ENCODE data around the gene IGHMBP2. TPM values are rescaled to one million over a fixed set of nuclear protein-coding genes. Genes with fewer than 3 reads are reported as not detected.
"Not testable (repeated sequence)": the region's sequence is repeated elsewhere in the genome, so short reads cannot be mapped to it uniquely, and the experiment has no call there.

IGHMBP2 gene
- total RNA-seq, 2 experiments from 2014 or later, result 27.3 to 27.7 TPM

DNA sequence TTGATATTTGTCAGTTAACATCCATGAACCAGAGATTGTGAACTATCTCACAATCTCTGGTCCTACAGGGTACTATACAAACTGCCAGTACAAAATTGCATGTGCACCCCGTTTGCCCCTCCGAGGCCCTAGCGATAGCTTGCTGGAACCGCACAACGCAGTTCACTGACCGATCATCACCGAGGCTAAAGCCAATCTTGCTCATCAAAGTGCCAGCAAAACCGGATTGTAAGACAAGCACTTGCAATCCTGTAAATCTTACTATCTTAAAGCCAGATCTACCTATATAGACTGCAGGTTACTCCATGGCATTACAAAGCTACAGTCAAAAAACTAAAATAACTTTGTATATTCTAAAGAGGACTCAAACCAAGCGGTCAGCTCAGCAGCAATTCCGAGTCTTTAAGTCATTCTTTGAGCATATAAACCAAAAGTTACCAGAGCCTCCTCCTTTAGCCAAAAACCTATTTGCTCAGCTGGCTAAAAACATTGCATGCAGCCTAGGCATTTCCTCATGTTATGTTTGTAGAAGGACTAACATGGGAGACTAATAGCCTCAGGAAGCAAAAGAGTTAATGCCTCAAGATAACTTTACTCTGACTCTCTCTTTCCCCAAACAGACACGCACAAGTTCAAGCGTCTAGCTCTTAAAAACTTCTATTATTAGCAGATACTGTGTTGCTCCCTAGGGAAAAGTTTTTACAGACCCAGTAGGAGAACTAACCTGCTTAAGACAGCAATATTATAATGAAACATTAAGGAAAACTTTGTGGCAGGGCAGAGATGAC, 31.3 kb upstream of the IGHMBP2 start:
- CTCF ChIA-PET, result interaction anchor here (0.6 kb wide), 1 partner anchor 53 kb away, joined by 3 read pairs; no protein-coding TSS in a partner anchor
- Mint-ChIP-seq H3K36me3 (no peaks in the 10 kb centered on the region), H3K9me3 (ENCODE audit: low read depth) (no peaks in the 10 kb centered on the region), H3K4me3 (no peak overlapping the region), H3K4me1 (peaks cover 17% of the 10 kb centered on the region), H3K27ac (no peak overlapping the region), H3K27me3 (peaks cover 43% of the 10 kb centered on the region)
- DNase-seq (no peak), ATAC-seq (no peak)

DNA sequence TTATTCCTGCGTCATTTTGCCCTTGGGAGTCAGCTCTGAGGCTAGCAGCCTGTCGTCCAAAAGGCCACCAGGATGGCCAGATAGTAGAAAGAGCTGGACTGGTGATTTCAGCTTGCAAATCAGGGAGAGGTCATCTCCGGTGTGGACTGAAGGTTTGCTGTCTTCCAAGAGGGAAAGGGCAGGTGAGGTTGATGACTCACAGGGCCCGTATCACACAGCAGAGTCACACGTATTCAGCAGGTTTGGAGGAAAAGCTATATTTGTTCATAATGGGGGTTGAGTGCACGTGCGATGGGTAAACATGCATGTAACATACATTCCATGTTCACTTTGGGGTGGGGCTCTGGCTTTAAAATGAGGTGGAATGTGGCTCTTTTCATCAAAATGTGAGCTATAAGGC, 25.7 kb upstream of the IGHMBP2 start:
- no peak overlapping the region for H3K27ac Mint-ChIP-seq
- ATAC-seq (no peak), DNase-seq (no peak)
- no peaks in the 10 kb centered on the region for H3K9me3 Mint-ChIP-seq (ENCODE audit: low read depth)
- peaks cover 3% of the 10 kb centered on the region for H3K4me1 Mint-ChIP-seq
- H3K27me3 Mint-ChIP-seq, result peaks cover 3% of the 10 kb centered on the region
- H3K4me3 Mint-ChIP-seq, result no peak overlapping the region
- CTCF ChIA-PET, result no interaction called here
- no peaks in the 10 kb centered on the region for H3K36me3 Mint-ChIP-seq

DNA sequence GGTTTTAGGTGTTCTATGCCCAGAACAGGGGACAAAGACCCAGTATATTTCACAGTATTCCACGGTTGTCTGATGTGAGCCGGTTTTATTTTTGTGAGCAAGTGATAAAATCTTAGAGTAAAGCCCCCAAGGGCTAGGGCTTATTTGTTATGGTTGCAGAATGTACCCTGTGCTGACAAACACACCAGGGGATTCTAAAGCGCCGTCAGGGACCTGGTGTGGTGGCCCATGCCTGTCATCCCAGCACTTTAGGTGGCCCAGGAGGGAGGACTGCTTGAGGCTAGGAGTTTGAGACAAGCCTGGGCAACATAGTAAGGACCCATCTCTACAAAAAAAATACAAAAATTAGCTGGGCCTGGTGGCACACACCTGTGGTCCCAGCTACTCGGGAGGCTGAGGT, 22.8 kb upstream of the IGHMBP2 start:
- H3K4me1 Mint-ChIP-seq, result no peaks in the 10 kb centered on the region
- no peak for DNase-seq
- H3K27ac Mint-ChIP-seq, result no peak overlapping the region
- CTCF ChIA-PET, result no interaction called here
- ATAC-seq, result no peak
- H3K27me3 Mint-ChIP-seq, result no peaks in the 10 kb centered on the region
- no peaks in the 10 kb centered on the region for H3K9me3 Mint-ChIP-seq (ENCODE audit: low read depth)
- H3K36me3 Mint-ChIP-seq, result no peaks in the 10 kb centered on the region
- no peak overlapping the region for H3K4me3 Mint-ChIP-seq

DNA sequence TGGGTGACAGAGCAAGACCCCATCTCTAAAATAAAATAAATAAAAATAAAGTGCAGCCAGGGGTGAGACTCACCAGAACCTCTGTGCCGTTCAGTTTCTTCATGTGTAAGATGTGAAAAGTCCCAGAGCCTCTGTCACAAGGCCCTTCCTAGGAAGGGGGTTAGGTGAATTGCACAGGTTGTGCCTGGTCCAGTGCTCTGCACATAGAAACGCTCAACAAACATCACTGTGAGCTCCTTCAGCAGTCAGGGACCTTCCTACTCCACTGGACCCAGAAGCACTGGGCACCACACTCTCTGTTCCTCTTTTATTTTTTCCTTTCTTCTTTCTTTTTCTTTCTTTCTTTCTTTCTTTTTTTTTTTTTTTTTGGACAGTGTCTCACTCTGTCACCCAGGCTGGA, 22.4 kb upstream of the IGHMBP2 start:
- Mint-ChIP-seq H3K27ac (no peak overlapping the region), H3K9me3 (ENCODE audit: low read depth) (no peaks in the 10 kb centered on the region), H3K27me3 (no peaks in the 10 kb centered on the region), H3K4me1 (no peaks in the 10 kb centered on the region), H3K36me3 (no peaks in the 10 kb centered on the region), H3K4me3 (no peak overlapping the region)
- ATAC-seq, result no peak
- no peak for DNase-seq
- CTCF ChIA-PET, result no interaction called here

DNA sequence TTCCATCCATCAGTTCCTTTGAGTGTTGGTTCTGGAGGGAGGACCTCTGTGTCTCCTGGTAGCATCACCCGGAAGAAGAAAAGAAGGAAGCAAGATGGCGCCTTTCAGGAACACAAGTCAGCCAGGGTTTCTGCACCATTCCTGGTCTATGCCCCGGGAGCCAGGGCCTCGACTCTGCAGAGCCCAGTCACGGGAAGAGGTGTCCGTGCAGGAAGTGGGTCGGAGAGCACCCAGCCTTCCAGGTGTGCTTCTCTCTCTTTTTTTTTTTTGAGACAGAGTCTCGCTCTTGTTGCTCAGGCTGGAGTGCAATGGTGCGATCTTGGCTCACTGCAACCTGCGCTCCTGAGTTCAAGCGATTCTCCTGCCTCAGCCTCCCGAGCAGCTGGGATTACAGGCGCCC, 21.3 kb upstream of the IGHMBP2 start:
- H3K27ac Mint-ChIP-seq, result no peak overlapping the region
- CTCF ChIA-PET, result no interaction called here
- H3K9me3 Mint-ChIP-seq (ENCODE audit: low read depth), result no peaks in the 10 kb centered on the region
- no peaks in the 10 kb centered on the region for H3K27me3 Mint-ChIP-seq
- ATAC-seq, result no peak
- H3K4me1 Mint-ChIP-seq, result no peaks in the 10 kb centered on the region
- H3K36me3 Mint-ChIP-seq, result no peaks in the 10 kb centered on the region
- no peak for DNase-seq
- H3K4me3 Mint-ChIP-seq, result no peak overlapping the region

DNA sequence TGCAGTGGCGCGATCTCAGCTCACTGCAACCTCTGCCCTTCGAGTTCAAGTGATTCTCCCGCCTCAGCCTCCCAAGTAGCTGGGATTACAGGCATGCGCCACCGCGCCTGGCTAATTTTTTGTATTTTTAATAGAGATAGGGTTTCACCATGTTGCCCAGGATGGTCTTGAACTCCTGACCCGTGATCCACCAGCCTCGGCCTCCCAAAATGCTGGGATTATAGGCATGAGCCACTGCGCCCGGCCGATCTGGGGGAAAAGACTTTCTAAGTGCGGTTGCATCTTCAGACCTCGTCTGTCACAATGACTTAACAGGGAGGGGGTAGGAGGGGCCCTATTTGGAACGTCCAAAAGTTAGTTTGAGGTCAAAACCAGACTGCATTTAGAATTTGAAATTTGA, 18.9 kb upstream of the IGHMBP2 start:
- H3K9me3 Mint-ChIP-seq (ENCODE audit: low read depth); H3K27me3 Mint-ChIP-seq; H3K4me3 Mint-ChIP-seq; H3K36me3 Mint-ChIP-seq; ATAC-seq; DNase-seq; CTCF ChIA-PET; H3K27ac Mint-ChIP-seq; H3K4me1 Mint-ChIP-seq: not testable (repeated sequence)

DNA sequence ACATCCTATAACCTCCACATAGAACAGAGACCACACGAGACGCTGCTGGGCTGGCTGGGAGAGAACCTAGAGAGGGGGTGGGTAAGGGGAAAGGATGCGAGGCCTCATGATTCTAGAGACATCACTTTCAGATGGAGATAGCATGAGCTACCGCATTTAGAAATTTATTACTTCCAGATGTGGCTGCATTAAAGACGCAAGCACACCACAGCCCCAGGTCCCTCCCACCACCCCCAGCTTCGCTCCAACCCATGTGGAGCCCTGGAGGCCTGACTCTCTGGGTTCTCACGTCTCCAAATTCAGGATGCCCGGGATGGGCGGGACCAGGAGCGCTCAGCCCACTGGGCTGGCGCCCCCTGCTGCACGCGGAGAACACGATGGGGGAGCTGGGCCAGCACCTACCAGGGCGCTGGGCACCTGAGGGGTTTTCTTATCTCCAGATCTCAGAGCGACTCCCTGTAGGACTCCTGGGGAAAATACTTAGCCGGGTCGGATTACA, 13.7 kb upstream of the IGHMBP2 start:
- Mint-ChIP-seq H3K36me3 (peaks cover 15% of the 10 kb centered on the region), H3K4me1 (no peaks in the 10 kb centered on the region), H3K9me3 (ENCODE audit: low read depth) (no peaks in the 10 kb centered on the region), H3K27ac (no peak overlapping the region), H3K27me3 (no peaks in the 10 kb centered on the region), H3K4me3 (no peak overlapping the region)
- ATAC-seq, result no peak
- CTCF ChIA-PET, result no interaction called here
- DNase-seq, result no peak

DNA sequence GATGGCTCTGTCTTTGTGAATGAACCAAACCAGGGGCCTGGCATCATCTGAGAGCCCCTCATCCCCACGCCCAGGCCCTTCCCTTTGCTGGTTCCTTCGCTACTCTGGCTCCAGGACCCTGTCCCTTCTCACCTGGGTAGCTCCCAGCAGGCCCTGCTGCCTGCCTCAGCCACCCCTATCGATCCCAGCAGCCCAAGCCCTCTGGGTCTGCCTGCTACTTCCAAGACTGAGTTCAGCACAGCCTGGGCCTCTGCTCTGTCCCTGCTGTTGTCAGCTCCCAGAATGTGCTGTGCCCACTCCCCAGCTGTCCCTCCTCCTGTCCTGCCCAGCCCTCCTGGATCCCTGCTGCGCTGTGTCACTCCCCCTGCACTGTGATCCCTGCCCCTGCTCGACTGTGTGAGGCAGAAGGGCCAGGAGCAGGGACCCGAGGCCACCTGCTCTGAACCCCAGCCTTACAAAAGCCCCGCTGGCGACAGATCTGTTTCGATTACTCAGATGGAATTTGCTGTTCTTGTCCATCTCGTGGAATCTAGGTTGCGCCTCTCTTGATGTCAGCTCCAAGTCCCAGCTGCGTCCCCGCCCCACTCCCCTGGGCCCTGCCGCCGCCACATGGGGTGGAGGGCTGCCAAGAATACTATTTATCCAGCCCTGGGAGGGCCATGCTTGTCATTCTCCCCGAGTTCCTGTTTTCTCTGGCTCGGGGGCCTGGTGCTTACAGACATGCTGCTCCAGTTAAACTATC, 13.0 kb upstream of the IGHMBP2 start:
- no peak for DNase-seq
- H3K36me3 Mint-ChIP-seq, result peaks cover 15% of the 10 kb centered on the region
- CTCF ChIA-PET, result no interaction called here
- no peak overlapping the region for H3K27ac Mint-ChIP-seq
- no peaks in the 10 kb centered on the region for H3K27me3 Mint-ChIP-seq
- no peak overlapping the region for H3K4me3 Mint-ChIP-seq
- no peaks in the 10 kb centered on the region for H3K4me1 Mint-ChIP-seq
- no peak for ATAC-seq
- no peaks in the 10 kb centered on the region for H3K9me3 Mint-ChIP-seq (ENCODE audit: low read depth)

DNA sequence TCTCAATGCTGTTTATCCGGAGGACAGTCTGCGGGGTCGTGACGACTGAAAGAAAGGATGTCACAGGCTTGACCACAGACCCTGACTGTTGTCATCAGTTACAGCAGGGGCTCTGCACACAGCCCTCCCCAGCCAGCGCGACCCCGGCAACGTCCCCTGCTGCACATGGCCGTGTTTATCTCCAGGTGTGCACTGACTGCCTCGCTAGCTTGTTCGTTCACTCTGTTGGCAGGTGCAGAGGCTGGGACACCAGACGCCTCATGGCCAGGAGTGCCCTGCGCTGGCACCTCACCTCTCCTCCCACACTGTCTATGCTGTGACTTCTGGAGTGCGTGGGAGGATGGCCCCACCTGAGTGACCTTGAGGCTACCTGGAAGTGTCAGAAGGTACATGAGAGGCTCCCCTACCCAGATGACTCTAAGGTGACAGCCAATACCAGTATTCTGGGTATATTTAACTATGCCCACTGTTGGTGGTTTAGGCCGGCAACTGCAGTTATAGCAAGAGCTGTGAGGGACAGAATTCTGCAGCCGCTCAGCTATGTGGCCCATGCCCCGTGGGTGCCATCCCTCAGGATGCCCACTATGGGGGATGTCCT, 12.2 kb upstream of the IGHMBP2 start:
- CTCF ChIA-PET, result no interaction called here
- H3K36me3 Mint-ChIP-seq, result peaks cover 17% of the 10 kb centered on the region
- H3K9me3 Mint-ChIP-seq (ENCODE audit: low read depth), result no peaks in the 10 kb centered on the region
- no peaks in the 10 kb centered on the region for H3K27me3 Mint-ChIP-seq
- no peak overlapping the region for H3K27ac Mint-ChIP-seq
- no peak overlapping the region for H3K4me3 Mint-ChIP-seq
- DNase-seq (no peak), ATAC-seq (no peak)
- no peaks in the 10 kb centered on the region for H3K4me1 Mint-ChIP-seq

DNA sequence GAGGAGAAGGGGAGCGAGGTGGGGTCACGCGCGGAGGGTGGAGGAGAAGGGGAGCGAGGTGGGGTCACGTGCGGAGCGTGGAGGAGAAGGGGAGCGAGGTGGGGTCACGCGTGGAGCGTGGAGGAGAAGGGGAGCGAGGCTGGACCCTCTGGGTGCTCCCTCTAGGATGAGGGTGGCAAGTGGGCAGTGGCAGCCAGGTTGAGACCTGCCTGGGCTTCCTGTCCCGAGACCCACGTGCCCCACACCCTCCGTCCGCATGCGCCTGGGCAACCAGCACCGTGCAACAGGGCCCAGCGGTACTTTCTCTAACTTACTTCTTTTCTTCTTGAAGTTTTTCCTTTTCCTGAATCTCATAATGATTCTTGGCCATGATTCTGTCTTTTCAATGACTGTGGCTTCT, 11.1 kb upstream of the IGHMBP2 start:
- CTCF ChIA-PET, result no interaction called here
- H3K9me3 Mint-ChIP-seq (ENCODE audit: low read depth), result no peaks in the 10 kb centered on the region

DNA sequence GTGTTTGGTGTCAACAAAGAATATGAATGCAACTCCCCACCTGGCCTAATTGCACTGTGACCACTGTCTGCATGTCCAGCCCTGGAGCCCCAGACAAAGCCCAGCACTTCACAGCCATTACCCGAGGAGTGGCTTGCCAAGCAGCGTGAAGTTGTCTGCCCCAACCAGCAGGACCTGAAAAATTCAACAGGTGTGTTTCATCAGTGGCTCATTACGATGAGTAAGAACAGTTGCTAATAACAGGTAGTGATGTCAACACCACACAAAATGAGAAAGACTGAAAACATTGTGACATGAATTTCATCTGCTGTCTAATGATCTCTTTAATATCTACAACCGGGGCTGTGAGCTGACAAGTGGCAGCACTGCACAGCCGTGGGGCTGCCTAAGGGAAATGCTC, 10.4 kb upstream of the IGHMBP2 start:
- DNase-seq, result no peak
- Mint-ChIP-seq H3K4me3 (no peak overlapping the region), H3K4me1 (no peaks in the 10 kb centered on the region), H3K9me3 (ENCODE audit: low read depth) (no peaks in the 10 kb centered on the region), H3K36me3 (peaks cover 22% of the 10 kb centered on the region), H3K27ac (no peak overlapping the region), H3K27me3 (no peaks in the 10 kb centered on the region)
- ATAC-seq, result no peak
- CTCF ChIA-PET, result no interaction called here

More for the DNA sequence above, 11.1 kb upstream of the IGHMBP2 start:
- H3K27ac Mint-ChIP-seq, result no peak overlapping the region
- H3K4me1 Mint-ChIP-seq, result no peaks in the 10 kb centered on the region
- no peaks in the 10 kb centered on the region for H3K27me3 Mint-ChIP-seq
- H3K4me3 Mint-ChIP-seq, result no peak overlapping the region
- DNase-seq (no peak), ATAC-seq (no peak)
- H3K36me3 Mint-ChIP-seq, result peaks cover 20% of the 10 kb centered on the region

DNA sequence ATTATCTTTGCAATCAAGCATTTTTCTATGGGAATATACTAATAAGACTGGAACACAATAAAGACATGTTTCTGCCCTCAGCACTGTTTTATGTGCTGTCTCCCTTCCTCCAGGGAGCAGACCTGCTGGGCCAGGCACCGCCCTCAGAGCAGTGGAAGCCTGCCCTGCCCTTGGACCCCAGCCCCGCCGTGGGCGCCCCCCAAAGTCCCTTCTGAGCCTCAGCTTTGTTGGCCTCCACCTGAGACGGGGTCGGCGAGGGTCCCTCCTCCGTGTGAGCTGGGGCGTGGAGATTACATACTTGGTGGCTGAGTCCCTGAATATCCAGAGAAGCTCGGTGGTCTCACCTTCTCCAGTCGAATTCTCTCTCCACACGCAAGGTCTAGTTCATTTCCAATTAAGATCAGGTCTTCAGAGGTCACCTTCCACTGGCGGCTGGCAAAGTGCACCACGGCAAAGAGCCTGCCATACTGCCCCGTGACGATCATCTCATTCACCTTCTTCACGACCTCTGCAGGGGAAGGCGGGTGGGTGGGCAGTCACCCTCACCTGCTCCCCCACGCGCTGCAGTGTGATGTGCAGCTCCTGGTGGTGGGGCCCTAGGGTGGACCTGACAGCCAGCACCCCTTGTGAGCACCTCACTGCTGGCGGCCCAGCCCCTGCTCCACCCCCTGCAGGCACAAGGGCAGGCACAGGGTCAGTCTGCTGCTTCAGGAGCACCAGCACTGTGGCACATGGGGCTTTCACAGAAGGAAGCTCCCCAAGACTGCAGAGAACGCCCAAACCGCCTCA, 7.3 kb upstream of the IGHMBP2 start:
- Mint-ChIP-seq H3K4me1 (peaks cover under 1% of the 10 kb centered on the region), H3K27me3 (no peaks in the 10 kb centered on the region), H3K36me3 (peaks cover 16% of the 10 kb centered on the region), H3K4me3 (no peak overlapping the region), H3K27ac (no peak overlapping the region), H3K9me3 (ENCODE audit: low read depth) (no peaks in the 10 kb centered on the region)
- CTCF ChIA-PET, result no interaction called here
- DNase-seq (no peak), ATAC-seq (no peak)

DNA sequence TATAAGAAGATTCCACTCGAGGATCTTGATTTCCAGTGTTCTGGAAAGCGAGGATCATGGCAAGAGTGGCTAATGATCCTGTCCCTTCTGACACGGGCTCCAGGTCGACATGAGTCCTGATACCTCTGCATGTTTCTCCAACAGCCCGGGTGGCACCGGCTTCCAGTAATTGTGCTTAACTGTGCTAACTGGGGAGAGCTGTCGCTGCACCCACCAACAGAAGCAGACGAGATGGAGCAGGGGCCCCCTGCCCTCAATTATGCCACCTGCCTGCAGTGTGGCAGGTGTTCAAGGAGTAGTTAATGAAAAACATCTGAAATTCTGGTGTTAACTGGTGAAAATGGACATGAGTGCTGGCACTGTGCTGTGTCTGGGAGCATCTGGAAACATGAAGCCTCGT, 6.2 kb upstream of the IGHMBP2 start:
- Mint-ChIP-seq H3K36me3 (peaks cover 16% of the 10 kb centered on the region), H3K27me3 (no peaks in the 10 kb centered on the region), H3K27ac (no peak overlapping the region), H3K4me3 (no peak overlapping the region), H3K4me1 (peaks cover 10% of the 10 kb centered on the region), H3K9me3 (ENCODE audit: low read depth) (no peaks in the 10 kb centered on the region)
- no peak for ATAC-seq
- DNase-seq, result no peak
- CTCF ChIA-PET, result no interaction called here

All from activated CD8-positive, alpha-beta memory T cell treated with anti-CD3 and anti-CD28 coated beads, Interleukin-2, amount 10 ng/mL, durations not matched to agents 7 days and 5 days (primary cell).